Endothelial cell of umbilical vein (primary cell): ENCODE results near the gene ADAMTS17. TPM values are rescaled to one million over a fixed set of nuclear protein-coding genes. Genes with fewer than 3 reads are reported as not detected.

ENCODE experiments used
- BruUV-seq: library from RNA; stranded (reverse); fragments of 400-500 nt; replicated peaks from 2 replicates; lab custom pipeline; 2021; lab: Mats Ljungman, UMichigan
- CTCF ChIA-PET: fragments of 300-600, 350-600 bp; sonication (Branson Sonifier 250); formaldehyde crosslinking; loops from one replicate; lab custom pipeline; 2021; ENCODE audit warnings: antibody characterized with exemption, inconsistent platforms; lab: Charles Lee
- POLR2A ChIA-PET: fragments of 300-600, 350-600 bp; sonication (Branson Sonifier 250); formaldehyde crosslinking; loops from one replicate; lab custom pipeline; 2021; ENCODE audit warnings: antibody characterized with exemption, inconsistent platforms; lab: Charles Lee
- DNase-seq: peaks from one replicate; pipeline ENCODE4 v3.0.0-alpha.2; 2011; ENCODE audit warnings: low read depth, low spot score
- FAIRE-seq: peaks from 2 replicates; lab custom pipeline; 2011; peaks lifted over from hg19 to GRCh38; lab: Jason Lieb, UNC
- H2AFZ ChIP-seq: 2 replicates; pipeline ENCODE4 v1.6.0; 2012; ENCODE audit warnings: low read depth, low read length, control low read depth, inconsistent platforms
- H3K27ac ChIP-seq: 2 replicates; pipeline ENCODE4 v1.5.1; 2011; ENCODE audit warnings: low read depth, mild to moderate bottlenecking, control low read depth, low read length, moderate library complexity; ENCODE audit not compliant: insufficient read depth
- H3K27me3 ChIP-seq, 2 experiments: 2 replicates each; pipeline versions ENCODE4 v1.6.0 to v1.6.1; 2011; ENCODE audit warnings: low read length in 2 of 2, mixed read lengths in 1 of 2; ENCODE audit not compliant: control insufficient read depth in 2 of 2, insufficient read depth in 2 of 2
- H3K36me3 ChIP-seq, 2 experiments: 2 replicates in 1 of 2; 3 replicates in 1 of 2; pipeline ENCODE4 v1.5.1; 2011; ENCODE audit warnings: low read length in 2 of 2, mild to moderate bottlenecking in 1 of 2, moderate library complexity in 1 of 2; ENCODE audit not compliant: control insufficient read depth in 2 of 2, insufficient read depth in 2 of 2; ENCODE audit errors: extremely low read depth in 1 of 2
- H3K4me1 ChIP-seq: 3 replicates; pipeline ENCODE4 v1.5.1; 2011; ENCODE audit warnings: mild to moderate bottlenecking, low read length; ENCODE audit not compliant: control insufficient read depth, insufficient read depth; ENCODE audit errors: extremely low read depth
- H3K4me2 ChIP-seq: 2 replicates; pipeline ENCODE4 v1.6.1; 2011; ENCODE audit warnings: low read length, control low read depth, mixed read lengths; ENCODE audit not compliant: insufficient read depth
- H3K4me3 ChIP-seq, 3 experiments: fragments of 200-600 bp in 1 of 3; sonication (generic), shearing (Covaris generic) in 1 of 3; replicated peaks in 1 of 3; 2 replicates each; pipeline ENCODE4 v1.5.1; 2011 to 2016; ENCODE audit warnings: control low read depth in 3 of 3, low read length in 3 of 3, mild to moderate bottlenecking in 2 of 3, inconsistent platforms in 1 of 3, low read depth in 1 of 3, moderate library complexity in 1 of 3; ENCODE audit not compliant: insufficient read depth in 1 of 3
- H3K79me2 ChIP-seq: 2 replicates; pipeline ENCODE4 v1.6.0; 2012; ENCODE audit warnings: low read length, inconsistent platforms; ENCODE audit not compliant: control insufficient read depth, insufficient read depth
- H3K9ac ChIP-seq: replicated peaks from 2 replicates; pipeline ENCODE3; 2011; ENCODE audit warnings: low read length, control low read depth; ENCODE audit not compliant: insufficient read depth; ENCODE audit errors: extremely low read depth
- H3K9me1 ChIP-seq: replicated peaks from 3 replicates; pipeline ENCODE4 v1.6.0; 2011; ENCODE audit warnings: mild to moderate bottlenecking, low read length; ENCODE audit not compliant: control insufficient read depth, insufficient read depth; ENCODE audit errors: extremely low read depth
- H3K9me3 ChIP-seq: replicated peaks from 2 replicates; pipeline ENCODE4 v1.5.1; 2012; ENCODE audit warnings: low read length, inconsistent platforms; ENCODE audit not compliant: control insufficient read depth, insufficient read depth
- H4K20me1 ChIP-seq: replicated peaks from 2 replicates; pipeline ENCODE3; 2011; ENCODE audit warnings: mild to moderate bottlenecking, low read length; ENCODE audit not compliant: control insufficient read depth, insufficient read depth; ENCODE audit errors: extremely low read depth
- EZH2 ChIP-seq: IDR thresholded peaks from 2 replicates; pipeline ENCODE4 v1.6.1; 2012; ENCODE audit warnings: borderline replicate concordance, low read depth, mild to moderate bottlenecking, moderate library complexity, low read length, inconsistent platforms; ENCODE audit not compliant: severe bottlenecking
- FOS ChIP-seq: IDR thresholded peaks from 2 replicates; pipeline ENCODE4 v1.6.1; 2011; ENCODE audit warnings: mild to moderate bottlenecking, low read length, moderate library complexity, borderline replicate concordance; ENCODE audit not compliant: insufficient read depth
- GATA2 ChIP-seq: IDR thresholded peaks from 2 replicates; pipeline ENCODE4 v1.7.0; 2011; ENCODE audit warnings: low read depth, mild to moderate bottlenecking, moderate library complexity, mixed read lengths, low read length; ENCODE audit not compliant: insufficient read length, insufficient read depth
- JUN ChIP-seq: IDR thresholded peaks from 2 replicates; pipeline ENCODE4 v1.6.1; 2011; ENCODE audit warnings: borderline replicate concordance, low read depth; ENCODE audit not compliant: insufficient read length, insufficient read depth
- MAX ChIP-seq: IDR thresholded peaks from 2 replicates; pipeline ENCODE4 v1.6.1; 2011; ENCODE audit not compliant: insufficient read depth, insufficient read length
- MYC ChIP-seq: IDR thresholded peaks from one replicate; pipeline ENCODE4 v1.6.1; 2011; ENCODE audit warnings: mild to moderate bottlenecking, low read depth, low read length
- POLR2A ChIP-seq: IDR thresholded peaks from 2 replicates; pipeline ENCODE4 v1.6.1; 2012; ENCODE audit warnings: low read depth, mild to moderate bottlenecking, control low read depth, low read length
- POLR2AphosphoS5 ChIP-seq: IDR thresholded peaks from 2 replicates; pipeline ENCODE4 v1.6.1; 2012; ENCODE audit warnings: low read depth, mild to moderate bottlenecking, control low read depth, low read length, moderate library complexity; ENCODE audit not compliant: insufficient read depth
- dilution Hi-C: fragments of 300-500 bp; cut with MboI; formaldehyde crosslinking; loops from one replicate; pipeline ENCODE4 v1.15.0; 2019; ENCODE audit warnings: low sequenced_read_pairs; ENCODE audit not compliant: extremely low pct_ligation_motif_present
- intact Hi-C: fragments of 100-400 bp; cut with micrococcal nuclease; formaldehyde crosslinking; loops from one replicate; pipeline ENCODE4 v1.10.0; 2022
- polyA plus RNA-seq, 4 experiments: library from polyadenylated mRNA; depleted of rRNA in 3 of 4; stranded (reverse) in 3 of 4; unstranded in 1 of 4; fragments of >200 nt; gene quantifications; 2 replicates each; pipeline versions ENCODE4 v1.2.1 to v1.2.3, GENCODE V29; 2011 to 2012; ENCODE audit warnings: missing spikeins in 1 of 4
- total RNA-seq: library from RNA; stranded (reverse); gene quantifications from 2 replicates; pipeline ENCODE4 v1.2.3, GENCODE V29; 2021
- TF ChIP-seq, protein P1 (sequence below), 2 donors: IDR thresholded peaks; 1 replicate in 1 of 2; 2 replicates in 1 of 2; pipeline ENCODE4 v1.5.1; 2011; ENCODE audit warnings: low read length in 2 of 2, mild to moderate bottlenecking in 2 of 2, moderate library complexity in 2 of 2, control low read depth in 1 of 2, inconsistent platforms in 1 of 2, low read depth in 1 of 2; ENCODE audit not compliant: insufficient read depth in 1 of 2; ENCODE audit errors: extremely low read depth in 1 of 2

ADAMTS17 gene
- total and polyA plus RNA-seq, 2 donors (not counting 3 experiments of a cell fraction or from before 2014, with no cell fraction given), result 0.12 TPM; not detected in 1

DNA sequence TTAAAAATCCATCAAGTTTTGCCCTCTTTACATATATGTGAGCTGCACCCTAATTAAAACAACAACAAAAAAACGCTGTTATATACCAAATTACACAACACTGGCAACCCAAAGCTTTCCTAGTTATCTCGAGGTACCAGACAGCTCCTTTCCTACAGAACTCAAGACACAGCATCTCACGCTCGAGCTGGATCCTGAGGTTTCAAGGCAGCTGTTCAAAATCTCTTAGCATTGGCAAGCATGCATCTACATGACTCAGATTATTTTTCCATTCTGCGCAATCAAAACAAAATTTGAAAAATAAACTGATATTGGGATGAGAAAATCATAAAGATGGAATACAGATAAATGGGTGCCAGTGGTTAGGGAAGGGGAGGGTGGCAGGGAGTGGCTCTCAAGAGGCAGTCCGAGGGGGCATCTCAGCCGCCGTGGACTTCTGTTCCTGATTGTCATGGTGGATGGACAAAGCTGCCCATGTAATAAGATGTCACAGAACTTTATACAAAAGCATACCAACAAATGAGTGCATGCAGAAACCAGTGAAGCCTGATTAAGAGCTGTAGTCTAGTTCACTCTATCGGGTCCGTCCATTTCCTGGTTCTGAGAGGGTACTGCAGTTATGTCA, 91.5 kb downstream of the ADAMTS17 start:
- H3K9ac ChIP-seq, result no peak overlapping the region
- H3K9me1 ChIP-seq, result no peaks in the 10 kb centered on the region
- TF ChIP-seq MAX (no peak), EZH2 (no peak), JUN (no peak), POLR2A (no peak), FOS (no peak), GATA2 (no peak), POLR2AphosphoS5 (no peak), MYC (no peak)
- TF ChIP-seq, protein P1, sequence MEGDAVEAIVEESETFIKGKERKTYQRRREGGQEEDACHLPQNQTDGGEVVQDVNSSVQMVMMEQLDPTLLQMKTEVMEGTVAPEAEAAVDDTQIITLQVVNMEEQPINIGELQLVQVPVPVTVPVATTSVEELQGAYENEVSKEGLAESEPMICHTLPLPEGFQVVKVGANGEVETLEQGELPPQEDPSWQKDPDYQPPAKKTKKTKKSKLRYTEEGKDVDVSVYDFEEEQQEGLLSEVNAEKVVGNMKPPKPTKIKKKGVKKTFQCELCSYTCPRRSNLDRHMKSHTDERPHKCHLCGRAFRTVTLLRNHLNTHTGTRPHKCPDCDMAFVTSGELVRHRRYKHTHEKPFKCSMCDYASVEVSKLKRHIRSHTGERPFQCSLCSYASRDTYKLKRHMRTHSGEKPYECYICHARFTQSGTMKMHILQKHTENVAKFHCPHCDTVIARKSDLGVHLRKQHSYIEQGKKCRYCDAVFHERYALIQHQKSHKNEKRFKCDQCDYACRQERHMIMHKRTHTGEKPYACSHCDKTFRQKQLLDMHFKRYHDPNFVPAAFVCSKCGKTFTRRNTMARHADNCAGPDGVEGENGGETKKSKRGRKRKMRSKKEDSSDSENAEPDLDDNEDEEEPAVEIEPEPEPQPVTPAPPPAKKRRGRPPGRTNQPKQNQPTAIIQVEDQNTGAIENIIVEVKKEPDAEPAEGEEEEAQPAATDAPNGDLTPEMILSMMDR (IDR thresholded peaks at IDR 0.05; ENCODE audit: extremely low read depth in 1 of 2, insufficient read depth in 1 of 2, low read depth in 1 of 2, low read length in 2 of 2), result no peak
- no peak overlapping the region for H2AFZ ChIP-seq
- ChIA-PET CTCF (no interaction called here), POLR2A (no interaction called here)
- BruUV-seq, result no TSS peak
- H3K4me3 ChIP-seq, result no peak overlapping the region
- H3K27me3 ChIP-seq, result no peaks in the 10 kb centered on the region
- DNase-seq (no peak), FAIRE-seq (no peak)
- H3K36me3 ChIP-seq, result no peaks in the 10 kb centered on the region
- dilution Hi-C loops (no loop called here), intact Hi-C loops (no loop called here)
- H3K27ac ChIP-seq, result no peak overlapping the region
- no peaks in the 10 kb centered on the region for H4K20me1 ChIP-seq
- H3K4me2 ChIP-seq, result no peak overlapping the region
- no peaks in the 10 kb centered on the region for H3K4me1 ChIP-seq
- H3K79me2 ChIP-seq, result no peaks in the 10 kb centered on the region
- H3K9me3 ChIP-seq, result no peaks in the 10 kb centered on the region
